SH-SY5Y (cell line): ENCODE measurements around the gene ABCA3.

ENCODE experiments used
- GATA2 ChIP-seq: IDR thresholded peaks from 2 replicates; pipeline ENCODE4 v1.6.1; 2011; ENCODE audit warnings: mild to moderate bottlenecking, low read depth, low read length
- GATA3 ChIP-seq: IDR thresholded peaks from 2 replicates; pipeline ENCODE4 v1.6.1; 2011; ENCODE audit warnings: low read depth, mild to moderate bottlenecking, low read length, moderate library complexity

DNA sequence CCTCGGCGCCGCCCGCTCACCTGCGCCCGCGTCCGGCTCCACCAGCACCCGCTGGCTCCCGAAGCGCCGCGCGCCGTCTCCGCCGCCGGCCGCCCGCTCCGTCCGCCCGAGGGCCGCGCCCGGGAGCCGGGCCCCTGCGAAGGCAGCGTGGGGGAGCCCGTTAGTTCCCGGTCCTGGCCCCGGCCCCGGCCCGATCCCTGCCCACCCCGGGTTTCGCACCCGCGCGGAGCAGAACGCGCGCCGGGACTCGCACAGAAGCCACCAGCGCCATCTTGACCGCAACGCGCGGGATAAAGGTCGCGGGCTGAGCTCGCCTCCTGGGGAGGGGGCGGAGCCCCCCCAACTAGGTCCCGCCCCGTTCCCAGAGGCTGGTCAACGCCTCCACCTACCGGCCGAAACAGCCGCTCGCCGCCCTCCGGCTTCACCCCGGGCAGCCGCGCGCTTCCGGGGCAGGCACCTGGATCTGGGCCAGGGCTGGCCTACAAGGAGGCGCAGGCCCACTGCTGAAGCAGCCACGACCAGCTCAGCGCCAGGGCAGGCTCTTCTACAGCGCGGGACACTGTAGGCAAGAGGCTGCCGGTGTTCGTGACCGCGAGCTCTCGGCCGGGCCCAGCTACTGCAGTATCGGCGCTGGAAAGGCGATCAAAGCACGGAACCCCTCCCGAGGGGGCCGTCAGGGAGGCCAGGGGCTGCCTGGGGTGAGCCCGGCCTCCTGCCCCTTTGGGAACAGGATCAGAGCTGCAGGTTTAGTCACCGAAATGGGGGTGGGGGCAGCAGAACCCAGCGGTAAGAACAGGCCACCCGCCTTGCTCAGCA lies 89.0 kb downstream of the ABCA3 start, which contains the start of gene ECI1:
- TF ChIP-seq GATA2: no peak
- no peak for TF ChIP-seq GATA3
